Muscle of arm (tissue), 12 donors: Measurements from ENCODE around the gene MRPL23. TPM values are rescaled to one million over a fixed set of nuclear protein-coding genes. Genes with fewer than 3 reads are reported as not detected.
"Not testable (repeated sequence)": the region's sequence is repeated elsewhere in the genome, so short reads cannot be mapped to it uniquely, and the experiment has no call there.

Experiments used
- DNase-seq: peaks from one replicate; pipeline ENCODE4 v3.0.0-alpha.2; 2013
- polyA plus RNA-seq, 12 donors: library from polyadenylated mRNA; unstranded; fragments of 120-200 nt; gene quantifications; one replicate each; pipeline ENCODE4 v1.2.1, GENCODE V29; 2013; ENCODE audit not compliant: insufficient read length in 12 of 12

The MRPL23 gene
- polyA plus RNA-seq, 12 donors, result 47.4 to 119 (median 73.6) TPM; not detected in 1

DNA sequence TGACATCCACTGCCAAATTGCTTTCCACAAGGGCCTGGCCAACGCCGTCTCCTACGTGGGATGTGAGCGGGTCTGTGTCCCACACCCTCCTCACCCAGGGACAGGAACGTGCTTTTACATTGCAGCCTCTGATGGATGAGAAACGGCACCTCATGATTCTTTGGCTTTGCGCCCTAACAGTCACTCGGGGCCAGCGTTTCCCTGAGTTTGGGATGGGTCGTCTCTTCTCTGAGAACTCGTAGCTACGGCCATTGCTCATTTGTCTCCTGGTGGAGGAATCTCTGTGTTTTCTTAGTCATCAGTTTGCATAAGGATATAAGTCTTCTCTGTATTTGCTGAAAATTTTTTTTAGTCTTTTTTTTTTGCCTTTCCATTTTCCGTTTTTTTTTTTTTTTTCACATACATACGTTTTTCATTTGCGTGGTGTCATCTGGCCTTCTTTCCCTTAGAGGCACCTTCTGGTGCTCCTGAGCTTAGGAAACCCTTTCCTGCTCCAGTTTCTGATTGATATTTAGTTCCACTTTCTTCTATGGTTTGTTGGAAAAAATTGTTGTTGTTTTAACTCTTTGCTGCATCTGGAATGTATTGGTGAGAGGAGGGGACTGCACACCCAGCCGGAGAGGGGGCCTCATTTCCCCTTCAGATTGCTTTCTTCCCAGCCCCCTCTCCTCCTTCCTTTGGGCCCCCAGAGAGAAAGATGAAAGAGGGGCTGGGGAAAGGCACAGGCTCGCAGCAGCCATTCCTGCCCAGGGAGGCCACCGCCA, 15.6 kb upstream of the MRPL23 start:
- DNase-seq, result peak; percentile 82

DNA sequence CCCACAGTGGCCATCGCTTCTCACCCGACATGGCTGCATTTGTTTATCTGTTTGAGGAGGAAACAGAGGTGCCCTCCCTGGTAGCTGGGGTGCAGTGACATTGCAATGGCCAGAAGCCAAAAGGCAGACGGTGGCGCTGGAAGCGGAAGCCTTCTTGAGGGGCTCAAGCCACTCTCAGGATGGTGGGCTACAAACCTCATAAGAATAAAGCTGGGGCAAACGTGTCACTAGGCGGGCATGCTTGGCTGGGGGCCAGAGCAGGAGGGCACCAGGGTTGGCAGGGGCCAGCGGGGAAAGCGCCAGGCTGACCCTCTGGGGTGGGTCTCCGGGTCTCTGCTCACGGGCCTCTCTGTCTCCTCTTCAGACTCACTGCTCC, 15.0 kb upstream of the MRPL23 start:
- no peak for DNase-seq

DNA sequence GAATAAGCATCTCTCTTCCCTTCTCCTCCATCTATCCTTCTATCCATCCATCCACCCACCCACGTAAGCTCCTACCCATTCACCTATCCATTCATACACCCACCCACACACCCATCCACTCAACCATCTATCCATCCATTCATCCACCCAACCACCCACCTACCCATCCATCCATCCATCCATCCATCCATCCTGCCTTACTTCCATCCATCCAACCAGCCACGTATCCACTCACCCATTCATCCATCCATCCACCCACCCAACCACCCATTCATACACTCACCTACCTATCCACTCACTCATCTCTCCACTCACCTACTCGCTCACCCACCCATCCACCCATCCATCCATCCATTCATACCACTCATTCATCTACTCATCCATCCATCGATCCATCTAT, 14.5 kb upstream of the MRPL23 start:
- DNase-seq, result no peak

DNA sequence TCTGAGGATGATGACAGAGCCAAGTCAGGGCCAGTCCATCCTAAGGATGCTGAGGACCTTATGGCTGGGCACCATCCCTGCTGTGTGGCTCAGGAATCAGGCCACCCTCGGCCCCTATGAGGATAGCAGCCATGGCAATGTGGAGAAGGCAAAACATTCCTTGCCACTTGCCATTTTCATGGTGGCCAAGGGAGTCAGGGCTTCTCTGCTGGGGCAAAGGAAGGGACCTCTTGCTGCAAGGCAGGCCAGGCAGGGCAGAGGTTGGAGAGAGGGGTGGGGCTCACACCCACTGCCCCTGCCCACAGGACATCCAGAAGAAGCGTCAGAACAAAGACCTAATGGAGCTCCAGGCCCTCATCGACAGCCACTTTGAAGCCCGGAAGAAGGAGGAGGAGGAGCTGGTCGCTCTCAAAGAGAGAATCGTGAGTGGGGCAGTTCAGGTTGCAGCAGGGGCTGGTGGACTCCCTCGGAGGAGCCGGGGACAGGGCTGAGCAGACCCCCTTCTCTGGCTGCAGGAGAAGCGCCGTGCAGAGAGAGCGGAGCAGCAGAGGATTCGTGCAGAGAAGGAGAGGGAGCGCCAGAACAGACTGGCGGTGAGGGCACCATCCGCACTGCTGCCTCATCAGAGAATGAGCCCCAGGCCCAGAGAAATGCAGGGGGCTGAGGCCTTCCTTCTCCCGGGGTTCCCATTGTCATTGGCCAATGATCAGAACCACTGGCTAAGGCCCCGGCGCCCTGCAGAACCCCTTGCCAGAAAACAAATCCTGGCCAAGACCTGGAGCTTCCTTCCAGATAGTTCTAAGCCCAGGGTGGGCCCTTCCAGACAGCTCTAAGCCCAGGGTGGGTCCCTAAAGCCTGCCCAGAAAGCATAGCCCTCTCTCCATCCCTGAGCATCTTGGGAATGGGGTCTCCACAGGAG, 13.5 kb upstream of the MRPL23 start:
- no peak for DNase-seq

DNA sequence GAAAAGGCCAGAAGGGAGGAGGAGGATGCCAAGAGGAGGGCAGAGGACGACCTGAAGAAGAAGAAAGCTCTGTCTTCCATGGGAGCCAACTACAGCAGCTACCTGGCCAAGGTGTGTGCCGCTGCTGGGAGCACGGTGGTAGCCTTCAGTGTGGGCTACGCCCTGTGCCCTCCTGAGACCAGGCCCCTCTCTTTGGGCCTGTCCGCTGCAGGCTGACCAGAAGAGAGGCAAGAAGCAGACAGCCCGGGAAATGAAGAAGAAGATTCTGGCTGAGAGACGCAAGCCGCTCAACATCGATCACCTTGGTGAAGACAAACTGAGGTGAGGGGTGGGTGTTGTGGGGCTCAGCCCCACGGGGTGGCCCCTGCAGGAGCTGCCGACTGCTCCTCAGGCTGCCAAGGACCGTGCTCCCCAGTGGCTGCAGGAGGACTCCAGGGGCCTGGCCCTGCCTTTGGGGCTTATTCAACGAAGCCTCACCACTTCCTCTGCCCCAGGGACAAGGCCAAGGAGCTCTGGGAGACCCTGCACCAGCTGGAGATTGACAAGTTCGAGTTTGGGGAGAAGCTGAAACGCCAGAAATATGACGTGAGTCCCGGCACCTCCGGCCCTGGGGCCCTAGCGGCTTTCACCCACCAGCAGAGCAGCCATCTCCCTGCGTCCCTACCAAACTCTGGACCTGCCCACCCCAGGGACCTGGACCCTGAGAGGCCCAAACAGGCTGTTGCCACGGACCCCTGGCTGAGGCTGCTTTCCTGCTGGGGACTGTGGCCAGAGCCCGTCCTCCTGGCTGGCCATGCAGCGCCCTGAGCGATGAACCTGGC, 12.6 kb upstream of the MRPL23 start:
- no peak for DNase-seq

DNA sequence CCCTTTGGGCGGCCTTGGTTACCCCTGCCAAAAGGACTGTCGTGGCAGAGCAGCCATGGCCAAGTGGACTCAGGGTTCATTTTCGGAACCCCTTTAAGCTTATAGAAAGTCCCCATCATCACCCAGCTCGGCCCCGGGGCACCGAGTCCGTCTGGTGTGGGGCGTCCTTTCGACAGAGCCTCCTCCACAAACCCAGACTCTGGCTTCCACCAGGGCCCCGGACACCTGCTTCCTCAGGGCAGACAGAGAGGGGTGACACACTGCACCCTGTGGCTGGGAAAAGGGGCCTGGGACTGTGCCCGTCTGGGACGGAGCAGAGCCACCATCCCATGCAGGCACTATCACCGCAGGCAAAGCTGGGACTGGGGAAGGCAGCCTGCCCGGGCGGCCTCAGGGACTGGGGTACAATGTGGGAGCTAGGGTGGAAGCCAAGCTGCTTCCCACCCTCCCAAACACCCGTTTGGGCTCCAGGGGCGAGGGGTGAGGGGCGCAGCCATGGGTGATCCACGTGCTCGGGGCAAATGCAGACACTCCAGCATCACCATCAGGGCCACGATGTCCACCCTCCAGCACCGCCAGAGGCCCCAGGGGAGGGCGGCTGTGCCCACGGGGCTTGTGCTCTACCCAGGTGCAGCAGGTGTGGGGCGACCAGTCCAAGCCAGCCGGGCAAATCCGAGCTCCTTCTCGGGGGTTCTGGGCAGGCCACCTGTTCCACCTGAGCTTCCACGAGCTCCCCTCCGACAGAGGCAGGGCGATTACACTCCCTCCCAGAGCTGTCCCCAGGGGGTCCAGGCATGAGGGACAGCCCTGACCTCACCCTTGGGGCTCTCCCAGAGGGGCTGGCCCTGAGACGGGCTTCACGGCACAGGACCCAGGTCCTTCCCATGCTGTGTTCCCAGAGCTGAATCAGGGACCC, 11.7 kb upstream of the MRPL23 start:
- no peak for DNase-seq

DNA sequence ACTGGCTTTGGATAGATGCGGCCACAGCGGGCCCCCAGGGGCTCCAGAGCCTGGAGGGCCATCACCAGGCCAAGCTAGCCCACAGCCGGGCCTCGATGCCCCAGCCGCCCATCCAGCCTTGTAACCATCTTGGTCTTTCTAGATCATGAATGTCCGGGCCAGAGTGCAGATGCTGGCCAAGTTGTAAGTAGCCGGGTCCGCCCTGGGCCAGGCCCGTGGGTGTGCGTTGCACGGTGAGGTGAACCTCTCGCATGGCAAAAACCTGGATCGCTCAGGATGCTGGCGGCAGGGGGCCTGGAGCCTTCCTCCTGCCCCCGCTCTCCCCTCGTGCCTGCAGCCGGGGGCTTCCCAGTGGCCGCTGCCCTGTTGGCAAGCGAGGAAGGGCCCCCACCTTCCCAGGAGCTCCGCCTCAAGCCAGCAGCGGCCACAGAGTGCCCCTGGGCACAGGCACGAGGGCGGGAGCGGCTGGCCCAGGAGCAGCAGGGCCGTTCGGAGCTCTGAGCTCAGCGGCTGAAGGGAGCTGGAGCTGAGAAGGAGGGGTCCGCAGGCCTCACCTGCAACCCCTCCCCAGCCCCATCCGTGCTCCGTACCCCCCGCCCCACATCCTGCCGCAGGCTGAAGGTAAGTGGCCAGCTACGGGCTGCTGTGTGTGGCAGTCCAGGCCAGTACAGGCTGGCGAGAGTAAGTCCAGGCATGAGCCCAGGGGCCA, 10.9 kb upstream of the MRPL23 start:
- no peak for DNase-seq

DNA sequence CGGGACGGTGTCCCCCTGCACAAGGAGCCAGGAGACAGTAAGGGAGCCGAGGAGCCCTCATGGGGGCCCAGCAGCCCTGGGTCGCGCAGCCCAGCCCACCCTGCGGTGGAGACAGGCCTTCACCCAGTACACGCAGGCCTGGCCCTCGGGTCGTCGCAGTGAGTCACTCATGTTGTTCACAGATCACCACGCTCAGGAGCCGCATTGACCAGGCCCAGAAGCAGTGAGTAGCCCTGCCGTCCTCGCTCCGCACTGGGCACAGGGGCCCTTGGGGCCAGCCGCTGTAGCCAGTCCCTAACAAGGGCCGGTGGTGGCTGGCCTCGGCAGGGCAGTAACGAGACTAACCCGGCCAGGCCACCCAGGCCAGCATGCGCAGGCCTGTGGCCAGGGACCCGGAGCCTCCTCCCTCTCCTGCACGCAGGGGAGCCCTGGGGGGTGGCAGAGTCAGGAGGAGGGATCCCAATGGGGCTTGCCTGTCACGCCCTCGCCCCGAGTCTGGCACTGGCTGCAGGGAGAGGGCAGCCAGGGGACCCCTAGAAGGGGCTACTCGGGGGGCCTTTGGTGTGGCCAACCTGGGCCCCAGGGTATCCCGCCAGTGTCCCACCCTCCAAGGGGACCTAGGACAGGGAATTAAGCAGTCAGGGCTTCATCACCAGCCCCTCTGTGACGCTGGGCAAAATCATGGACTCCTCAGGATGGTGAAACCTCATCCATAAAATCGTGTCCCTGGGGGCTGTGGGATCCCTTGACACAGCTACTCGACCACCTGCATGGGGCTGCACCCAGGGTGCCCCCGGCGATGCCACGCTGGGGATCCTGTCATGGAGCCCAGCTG, 10.1 kb upstream of the MRPL23 start:
- no peak for DNase-seq

DNA sequence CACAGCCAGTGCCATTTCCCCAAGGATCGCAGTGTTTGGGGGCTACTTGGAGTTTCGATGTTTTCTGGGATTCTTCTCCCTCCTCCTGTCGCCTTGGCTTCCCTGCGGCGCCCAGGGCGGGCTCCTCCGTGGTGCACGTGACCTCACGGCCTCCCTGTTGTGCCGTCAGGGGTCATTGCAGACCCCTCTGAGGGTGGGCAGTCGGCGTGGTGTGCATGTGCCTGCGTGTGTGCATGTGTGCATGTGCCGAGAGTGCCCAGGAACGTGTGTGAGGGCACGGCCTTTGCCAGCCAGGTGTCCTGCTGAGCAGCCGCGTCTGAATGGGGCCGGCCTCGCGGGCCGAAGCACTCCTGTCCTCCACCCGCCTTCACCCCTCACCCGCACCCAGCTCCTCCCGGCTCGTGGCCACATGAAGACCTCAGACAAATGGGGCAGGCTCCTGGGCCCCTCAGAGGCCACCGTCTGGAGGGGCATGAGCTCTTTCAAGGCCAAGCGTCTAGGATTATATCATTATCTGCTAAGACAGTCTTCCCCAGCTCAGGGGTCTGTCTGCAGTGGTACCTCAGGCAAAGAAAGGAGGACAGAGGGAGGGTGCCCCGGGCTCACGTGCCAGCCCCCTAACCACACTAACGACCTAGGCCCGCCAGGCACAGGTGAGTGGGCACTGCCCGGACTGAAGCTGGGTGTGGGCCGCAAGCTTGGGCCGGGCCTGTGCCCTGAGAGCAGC, 9.4 kb upstream of the MRPL23 start:
- DNase-seq, result no peak

DNA sequence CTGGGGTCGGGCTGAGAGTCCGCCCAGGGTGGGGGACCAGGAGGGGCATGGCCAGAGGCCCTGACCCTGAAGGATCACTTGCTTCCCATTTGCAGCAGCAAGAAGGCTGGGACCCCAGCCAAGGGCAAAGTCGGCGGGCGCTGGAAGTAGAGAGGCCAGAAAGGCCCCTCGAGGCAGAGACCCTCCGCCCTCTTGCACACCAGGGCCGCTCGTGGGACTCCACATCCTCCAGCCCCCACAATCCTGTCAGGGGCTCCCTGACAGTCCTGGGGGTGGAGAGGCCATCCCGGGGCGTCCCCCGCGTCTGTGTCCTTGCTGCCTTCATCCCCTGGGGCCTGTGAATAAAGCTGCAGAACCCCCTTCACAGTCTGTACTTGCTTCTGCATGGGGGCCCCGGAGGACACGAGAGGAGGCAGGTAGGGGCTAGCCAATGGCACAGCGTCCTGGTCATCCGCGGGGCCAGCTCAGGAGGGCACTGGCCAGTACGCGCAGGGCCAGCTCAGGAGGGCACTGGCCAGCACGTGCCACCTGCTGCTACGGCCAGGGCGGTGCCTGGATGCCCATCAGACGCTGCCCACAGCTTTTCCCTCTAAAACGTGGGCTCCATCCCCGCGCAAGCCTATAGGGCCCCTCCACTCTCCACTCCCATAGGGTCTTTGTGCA, 8.7 kb upstream of the MRPL23 start:
- no peak for DNase-seq

DNA sequence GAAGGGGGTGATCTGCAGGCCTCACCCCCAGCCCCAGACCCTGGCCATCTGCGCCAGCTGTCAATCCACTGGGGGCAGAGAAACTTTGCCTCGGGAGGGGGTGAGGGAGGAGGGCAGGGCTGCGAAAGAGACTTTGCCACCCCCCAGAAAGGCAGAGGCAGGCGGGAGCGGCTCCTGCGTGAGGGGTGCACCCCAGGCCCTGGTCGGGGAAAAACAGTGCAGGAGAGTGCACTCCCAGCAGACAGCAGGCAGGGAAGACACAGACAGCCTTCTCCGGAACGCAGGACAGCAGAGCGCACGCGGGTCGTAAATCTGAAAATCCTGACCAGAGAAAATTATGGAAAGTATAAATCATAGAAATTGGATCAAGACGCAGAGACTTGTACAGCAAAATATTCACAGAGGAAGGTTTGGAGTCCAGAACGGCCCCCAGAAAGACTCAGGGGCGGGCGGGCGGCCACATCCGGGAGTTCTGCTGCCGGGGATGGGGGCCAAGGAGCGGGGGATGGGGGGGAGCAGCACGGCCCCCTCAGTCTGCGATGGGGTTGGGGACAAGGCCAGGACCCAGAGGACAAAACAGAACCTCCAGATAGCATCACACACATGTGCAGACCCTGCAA, 8.0 kb upstream of the MRPL23 start:
- peak; percentile 84 for DNase-seq

DNA sequence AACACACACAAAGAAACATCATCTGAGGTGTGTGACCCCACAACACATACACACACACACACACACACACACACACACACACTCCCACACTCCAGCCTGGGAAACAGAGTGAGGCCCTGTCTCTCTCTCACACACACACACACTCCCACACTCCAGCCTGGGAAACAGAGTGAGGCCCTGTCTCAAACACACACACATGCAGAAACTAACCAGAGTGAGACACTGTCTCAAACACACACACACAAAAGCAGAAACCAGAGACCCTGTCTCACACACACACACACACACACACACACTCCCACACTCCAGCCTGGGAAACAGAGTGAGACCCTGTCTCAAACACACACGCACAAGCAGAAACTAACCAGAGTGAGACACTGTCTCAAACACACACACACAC, 7.3 kb upstream of the MRPL23 start:
- DNase-seq, result not testable (repeated sequence)

DNA sequence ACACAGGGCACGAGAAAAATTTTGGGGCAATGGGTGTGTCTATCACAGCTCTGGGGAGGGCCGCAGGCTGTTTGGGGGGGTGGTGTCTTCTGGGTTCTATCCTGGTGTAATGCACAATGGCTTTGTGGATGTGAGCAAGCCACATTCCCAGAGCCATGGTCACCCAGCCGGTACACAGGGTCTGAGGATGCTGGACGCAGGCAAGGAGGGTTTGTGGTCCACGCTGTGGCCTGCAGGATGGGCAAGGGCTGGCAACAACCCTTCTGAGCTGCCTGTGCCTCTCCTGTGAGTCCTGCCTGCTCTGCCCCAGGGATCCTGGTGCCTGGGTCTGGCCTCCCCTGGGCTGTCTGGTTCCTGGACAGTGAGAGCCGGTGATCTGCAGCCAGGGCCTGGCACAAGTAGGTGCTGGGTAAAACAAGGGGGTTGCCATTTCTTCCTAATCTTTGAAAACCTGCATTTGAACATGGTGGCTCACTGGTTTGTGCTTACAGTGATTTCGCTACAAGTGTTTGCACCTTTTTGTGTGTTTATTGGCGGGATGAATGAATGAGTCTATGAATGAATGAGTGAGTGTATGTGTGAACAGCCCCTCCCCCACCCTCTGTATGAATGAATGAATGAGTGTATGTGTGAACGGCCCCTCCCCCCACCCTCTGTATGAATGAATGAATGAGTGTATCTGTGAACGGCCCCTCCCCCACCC, 4.4 kb upstream of the MRPL23 start:
- DNase-seq, result no peak

DNA sequence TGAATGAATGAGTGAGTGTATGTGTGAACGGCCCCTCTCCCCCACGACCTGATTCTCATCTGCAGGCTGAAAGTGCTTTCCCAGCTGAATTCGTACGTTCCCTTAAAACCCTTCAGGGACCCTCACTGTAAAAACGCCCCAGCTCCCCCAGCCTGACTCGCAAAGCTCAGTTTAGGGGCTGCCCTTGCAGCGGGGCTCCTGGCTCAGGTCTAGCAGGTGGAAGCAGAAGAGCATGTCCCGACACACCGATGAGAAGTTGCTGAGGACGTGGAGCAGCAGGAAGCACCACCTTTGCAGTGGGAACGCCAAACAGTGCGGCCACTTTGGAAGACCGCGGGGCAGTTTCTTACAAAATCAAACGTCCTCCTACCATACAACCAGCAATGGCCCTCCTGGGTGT, 3.6 kb upstream of the MRPL23 start:
- no peak for DNase-seq

DNA sequence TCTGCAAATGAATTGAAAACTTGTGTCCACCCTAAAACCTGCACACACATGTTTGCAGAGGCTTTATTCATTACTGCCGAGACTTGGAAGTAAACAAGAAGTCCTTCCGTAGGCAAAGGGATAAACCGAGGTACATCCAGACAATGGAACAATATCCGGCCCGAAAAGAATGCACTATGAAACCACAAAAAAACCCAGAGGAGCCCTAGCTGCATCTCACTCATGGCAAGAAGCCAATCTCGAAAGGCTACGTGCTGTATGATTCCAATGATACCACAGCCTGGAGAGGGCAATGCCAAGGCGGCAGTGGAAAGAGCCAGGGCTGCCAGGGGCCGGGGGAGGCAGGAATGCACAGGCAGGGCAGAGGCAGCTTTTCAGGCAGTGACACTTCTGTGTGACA, 3.2 kb upstream of the MRPL23 start:
- no peak for DNase-seq

DNA sequence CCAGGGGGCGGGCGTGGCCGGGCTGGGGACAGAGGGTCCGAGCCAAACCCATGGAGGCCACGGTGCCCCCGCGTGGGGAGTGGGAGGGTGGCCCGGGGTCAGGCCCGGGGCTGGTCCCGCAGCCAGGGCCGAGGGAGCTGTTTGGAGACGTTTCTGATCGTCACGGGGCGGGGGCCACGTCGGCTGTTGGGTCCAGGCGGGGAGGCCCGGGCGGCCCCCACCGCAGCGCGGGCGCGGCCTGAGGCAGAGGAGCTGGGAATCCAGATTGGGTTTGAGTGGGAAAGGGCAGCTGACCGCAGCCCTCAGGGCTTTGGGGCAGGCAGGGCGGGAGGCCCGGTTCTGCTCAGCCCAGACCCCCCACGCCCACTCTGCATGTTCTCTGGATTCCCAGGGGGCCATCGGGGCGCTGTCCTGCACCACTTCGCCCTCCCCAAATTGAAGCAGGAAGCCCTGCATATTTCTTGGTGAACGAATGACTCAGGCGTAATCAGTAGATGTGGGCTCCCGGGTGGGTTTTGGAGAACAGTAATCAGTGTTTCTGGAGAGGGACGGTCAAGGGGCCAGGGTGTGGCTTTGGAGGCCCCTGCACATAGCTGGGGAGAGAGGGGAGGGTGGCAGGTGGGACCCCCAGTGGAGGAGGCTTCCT, 583 bp downstream of the MRPL23 start:
- DNase-seq, result no peak

DNA sequence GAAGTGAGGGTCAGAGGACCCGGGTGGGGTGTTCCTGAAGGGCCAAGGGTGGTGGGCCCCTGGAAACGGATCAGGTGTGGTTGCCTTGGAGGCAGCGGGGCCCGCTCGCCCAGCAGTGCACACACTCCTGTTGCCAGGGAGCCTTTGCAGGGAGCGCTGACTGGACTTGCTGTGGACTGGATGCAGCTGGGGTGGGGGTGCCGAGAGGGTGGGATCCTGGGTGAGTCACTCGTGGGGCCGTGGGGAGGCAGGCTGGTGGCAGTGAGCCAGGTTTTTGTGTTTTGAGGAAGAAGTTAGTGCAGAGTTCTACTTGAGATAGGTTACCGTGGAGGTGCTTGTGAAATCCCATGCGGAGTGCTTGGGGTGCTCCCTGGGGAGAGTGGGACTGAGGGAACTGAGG, 1.3 kb downstream of the MRPL23 start:
- no peak for DNase-seq
